Mesenteric fat pad (tissue), 1 donor: Measurements from ENCODE around the gene RFT1. TPM values are rescaled to one million over a fixed set of nuclear protein-coding genes. Genes with fewer than 3 reads are reported as not detected.
A peak's percentile ranks its signal among the peaks of the same experiment; 100 is the strongest.

ENCODE experiments used
- DNase-seq: peaks from one replicate; pipeline ENCODE4 v3.0.0-alpha.2; 2020; ENCODE audit warnings: low spot score
- total RNA-seq: library from RNA; stranded (reverse); fragmentation: NEBNext Ultra II Directional; extraction: Animal tissue kit (Norgen Biotek cat#: 25700); gene quantifications from one replicate; pipeline ENCODE4 v1.2.1, GENCODE V29; 2021
- donor health status: DM: yes; HTN: yes; CAD: no.

The RFT1 gene
- total RNA-seq, 1 donor from 2014 or later: 19.1 TPM

- no peak for DNase-seq
Observed at GRCh38 chr3:53126601-53127000, 3.6 kb downstream of the RFT1 start.

- no peak for DNase-seq
Observed at GRCh38 chr3:53123953-53124352, 6.3 kb downstream of the RFT1 start.

DNA sequence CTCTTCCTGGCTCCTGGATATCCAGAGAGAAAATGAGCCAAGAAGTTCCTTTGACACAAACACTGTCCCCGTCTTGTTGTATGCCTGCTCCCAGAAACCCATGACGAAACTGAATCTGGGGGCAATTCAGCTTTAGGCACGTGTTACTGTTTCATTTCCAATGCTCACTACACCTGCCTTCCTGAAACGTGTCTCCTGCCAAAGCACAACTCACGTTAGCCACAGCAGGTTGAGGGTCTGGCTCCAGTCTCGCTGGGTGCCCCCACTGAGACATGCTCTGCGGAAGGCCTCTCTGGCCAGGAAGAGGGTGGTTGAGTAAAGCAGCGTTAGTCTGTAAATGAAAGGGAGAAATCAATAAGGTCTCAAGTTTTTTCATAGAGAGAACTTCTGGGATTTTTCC lies 6.7 kb downstream of the RFT1 start:
- no peak for DNase-seq

DNA sequence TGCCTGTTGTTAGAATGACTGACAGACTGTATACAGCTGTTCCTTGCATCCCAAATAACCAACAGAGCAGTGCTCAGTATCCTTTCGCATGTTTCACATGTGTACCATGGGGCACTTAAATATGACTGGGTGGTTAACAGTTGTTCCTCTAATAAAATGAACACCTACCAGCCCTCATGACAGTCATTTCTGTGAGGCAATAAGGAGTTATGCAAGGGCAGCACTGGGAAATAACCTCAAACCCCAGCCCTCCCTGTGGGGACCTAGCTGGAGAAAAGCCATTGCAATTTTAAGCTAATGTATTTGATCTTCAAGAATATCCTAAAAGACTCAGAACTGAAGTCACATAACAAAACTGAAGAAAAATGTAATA lies 7.3 kb downstream of the RFT1 start:
- DNase-seq: no peak

DNA sequence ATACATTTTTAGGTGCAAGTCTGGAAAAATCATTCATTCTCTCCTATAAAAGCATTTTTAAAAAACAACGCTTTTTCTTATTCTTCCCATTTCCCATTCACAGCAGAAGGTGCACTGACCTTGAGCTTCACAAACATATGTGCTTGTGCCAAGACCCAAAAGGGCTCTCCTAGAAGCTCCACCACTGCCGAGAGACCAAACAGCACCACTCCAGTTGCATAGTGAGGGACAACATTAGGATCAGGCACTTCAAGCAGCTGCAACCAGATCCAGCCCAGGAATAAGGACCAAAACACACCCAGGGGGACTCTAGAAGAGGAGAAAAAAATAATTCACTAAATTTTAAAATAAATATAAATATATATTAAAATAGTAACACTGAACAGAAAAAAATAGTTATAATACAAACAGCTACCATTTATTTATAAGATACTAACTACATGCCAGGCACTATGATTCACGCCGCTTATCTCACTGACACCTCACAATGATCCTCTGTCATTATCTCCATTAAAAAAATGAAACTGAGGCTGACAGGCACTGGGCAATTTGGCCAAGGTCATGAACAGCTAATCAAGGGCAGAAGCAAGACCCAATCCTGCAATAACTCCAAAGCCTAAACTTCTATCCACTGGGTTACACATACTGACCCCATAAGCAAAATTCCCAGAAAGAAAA lies 7.8 kb downstream of the RFT1 start:
- DNase-seq: peak; percentile 5

DNA sequence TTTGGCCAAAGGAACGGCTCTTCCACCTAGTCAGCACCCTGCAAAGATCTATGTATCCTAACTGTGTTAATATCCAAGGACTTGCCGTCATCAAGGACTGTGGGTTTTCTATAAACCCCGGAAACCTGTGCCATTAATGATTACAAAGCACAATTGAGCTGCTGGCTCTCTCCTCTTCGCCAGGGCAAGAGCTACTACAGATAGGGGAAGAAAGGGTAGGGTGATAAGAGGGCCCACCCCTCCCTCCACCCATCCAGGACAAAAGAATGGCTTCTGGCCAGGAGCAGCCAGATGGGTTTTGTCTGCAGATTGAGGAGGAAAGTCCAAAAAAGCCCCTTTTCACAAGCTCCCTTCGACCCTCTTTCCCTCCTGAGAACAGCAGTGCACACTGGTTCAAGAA lies 9.9 kb downstream of the RFT1 start:
- DNase-seq: peak; percentile 43

- no peak for DNase-seq
Observed at GRCh38 chr3:53116956-53117355, 13.3 kb downstream of the RFT1 start.

GRCh38 chr3:53114412-53115074 lies 15.7 kb downstream of the RFT1 start:
- peak; percentile 22 for DNase-seq

DNA sequence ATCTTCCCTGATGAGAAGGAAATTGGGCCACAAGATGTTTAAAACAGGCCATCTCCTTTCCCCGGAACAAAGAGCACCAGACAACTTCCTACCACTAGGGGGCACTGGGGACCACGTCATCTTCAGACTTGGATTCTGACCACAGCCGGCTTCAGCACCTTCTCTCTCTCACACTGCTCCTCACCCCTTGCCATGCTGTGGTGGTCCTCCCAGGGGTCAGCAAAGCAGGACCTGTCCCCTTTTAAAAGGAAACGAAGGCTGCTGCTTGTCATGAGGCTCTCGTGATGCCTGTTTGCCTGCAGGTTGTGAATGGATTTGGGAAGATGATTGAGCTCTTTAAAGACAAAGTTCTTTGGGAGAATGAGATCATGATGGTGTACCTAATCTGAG lies 16.2 kb downstream of the RFT1 start:
- peak; percentile 86 for DNase-seq

DNA sequence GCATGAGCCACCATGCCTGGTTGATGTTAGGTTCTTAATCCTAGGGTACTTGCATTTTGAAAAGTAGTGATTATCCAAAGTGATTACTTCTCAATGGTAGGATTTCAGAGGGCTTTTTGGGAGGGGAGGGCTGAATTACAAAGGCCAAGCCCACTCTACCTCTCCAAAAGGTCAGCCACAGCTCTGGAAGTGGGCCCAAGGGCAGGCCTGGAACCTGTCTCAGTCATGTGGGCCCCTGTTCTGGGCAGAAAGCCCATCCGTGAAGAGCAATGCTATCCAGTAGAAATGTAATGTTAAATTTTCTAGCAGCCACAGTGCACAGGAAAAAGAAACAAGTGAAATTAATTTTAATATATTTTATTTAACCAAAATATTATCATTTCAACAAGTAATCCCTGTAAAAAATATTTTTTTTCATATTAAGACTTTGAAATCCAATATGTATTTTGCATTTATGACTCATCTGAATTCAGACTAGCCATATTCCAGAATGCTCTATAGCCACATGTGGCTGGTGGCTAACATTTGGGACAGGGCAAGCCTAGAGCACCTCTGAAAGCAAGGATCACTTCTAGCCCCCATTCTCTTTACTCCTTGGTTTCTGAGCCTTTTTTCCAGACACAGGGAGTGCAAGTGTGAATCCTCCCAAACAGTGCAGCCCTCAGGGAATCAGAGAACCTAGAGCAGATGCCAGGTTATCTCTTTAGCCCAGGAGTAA lies 16.8 kb downstream of the RFT1 start:
- peak; percentile 28 for DNase-seq

DNA sequence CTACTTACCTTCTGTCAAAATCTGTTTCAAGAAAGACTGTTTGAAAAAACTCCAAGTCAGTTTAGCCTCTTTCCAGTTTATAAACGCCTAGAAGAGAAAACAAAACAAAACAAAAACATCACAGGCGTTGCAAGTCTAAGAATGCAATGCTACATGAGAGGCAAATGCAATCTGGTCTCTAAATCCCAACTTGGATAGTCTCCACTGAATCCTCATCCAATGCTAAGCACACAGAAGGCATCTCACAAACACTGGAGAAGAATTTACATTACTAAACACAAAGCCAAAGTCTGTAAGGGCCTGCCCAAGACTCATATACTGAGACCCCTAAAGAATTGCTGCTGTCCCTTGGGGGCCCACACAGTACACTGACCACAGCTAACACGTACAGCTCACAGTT lies 18.4 kb downstream of the RFT1 start:
- no peak for DNase-seq

- DNase-seq: no peak
Observed at GRCh38 chr3:53109891-53110771, 20.1 kb downstream of the RFT1 start.

DNA sequence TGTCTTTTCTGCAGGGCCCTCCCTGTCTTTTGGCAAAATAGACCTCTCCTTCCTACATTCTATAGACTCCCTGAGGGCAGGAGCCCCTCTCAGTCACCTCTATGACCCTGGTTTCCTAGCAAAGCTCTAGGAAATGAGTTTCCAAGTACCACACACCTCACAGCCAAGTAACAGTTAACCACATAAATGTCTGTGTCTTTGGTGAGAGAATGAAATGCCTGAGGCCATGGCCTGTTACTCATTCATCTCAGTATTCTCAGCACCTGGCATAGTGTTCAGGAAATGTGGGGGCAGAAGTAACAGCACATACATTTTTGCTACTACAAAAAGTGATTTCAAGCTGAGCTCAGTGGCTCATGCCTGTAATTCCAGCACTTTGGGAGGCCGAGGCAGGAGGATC lies 21.0 kb downstream of the RFT1 start:
- no peak for DNase-seq

- DNase-seq: no peak
Observed at GRCh38 chr3:53104762-53105161, 25.5 kb downstream of the RFT1 start.

GRCh38 chr3:53103397-53104296 lies 26.6 kb downstream of the RFT1 start:
- DNase-seq: no peak

DNA sequence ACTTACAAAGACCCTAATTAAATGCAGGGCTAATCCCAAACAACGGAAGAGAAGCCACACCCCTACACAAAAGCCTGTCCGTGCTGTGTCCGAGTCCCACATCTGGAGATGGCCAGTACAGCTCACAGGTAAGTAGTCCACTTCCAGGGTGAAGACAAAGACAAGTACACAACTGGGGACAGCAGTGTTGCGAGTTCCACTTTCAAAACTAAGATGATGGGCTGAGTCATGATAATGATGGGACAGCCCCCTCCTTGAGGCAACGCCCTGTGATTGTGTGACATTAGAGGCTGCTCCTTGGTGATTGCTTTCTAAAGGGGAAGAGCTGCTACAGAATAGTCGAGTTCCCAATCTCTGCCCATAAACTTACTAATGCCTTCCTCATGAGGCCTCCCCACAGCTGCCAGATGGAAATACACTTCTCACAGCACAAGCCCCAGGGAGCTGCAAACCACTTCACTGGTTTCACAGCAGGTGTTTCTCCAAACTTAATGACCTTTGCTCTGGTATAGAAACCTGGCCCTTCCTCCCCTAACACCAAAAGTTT lies 27.6 kb downstream of the RFT1 start:
- no peak for DNase-seq

DNA sequence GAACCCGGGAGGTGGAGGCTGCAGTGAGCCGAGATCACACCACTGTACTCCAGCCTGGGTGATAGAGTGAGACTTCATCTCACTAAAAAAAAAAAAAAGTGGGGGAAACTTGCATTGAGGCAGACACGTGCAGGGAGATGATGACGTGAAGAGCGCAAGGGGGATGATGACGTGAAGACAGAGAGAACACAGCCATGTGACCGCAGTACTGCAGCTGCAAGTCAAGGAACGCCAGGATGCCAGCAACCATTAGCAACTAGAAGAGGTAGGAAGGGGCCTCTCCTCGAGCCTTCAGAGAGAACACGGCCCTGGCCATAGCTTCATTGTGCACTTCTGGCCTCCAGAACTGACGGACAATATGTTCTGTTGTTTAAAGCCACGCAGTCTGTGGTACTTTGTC lies 28.3 kb downstream of the RFT1 start:
- DNase-seq: no peak

DNA sequence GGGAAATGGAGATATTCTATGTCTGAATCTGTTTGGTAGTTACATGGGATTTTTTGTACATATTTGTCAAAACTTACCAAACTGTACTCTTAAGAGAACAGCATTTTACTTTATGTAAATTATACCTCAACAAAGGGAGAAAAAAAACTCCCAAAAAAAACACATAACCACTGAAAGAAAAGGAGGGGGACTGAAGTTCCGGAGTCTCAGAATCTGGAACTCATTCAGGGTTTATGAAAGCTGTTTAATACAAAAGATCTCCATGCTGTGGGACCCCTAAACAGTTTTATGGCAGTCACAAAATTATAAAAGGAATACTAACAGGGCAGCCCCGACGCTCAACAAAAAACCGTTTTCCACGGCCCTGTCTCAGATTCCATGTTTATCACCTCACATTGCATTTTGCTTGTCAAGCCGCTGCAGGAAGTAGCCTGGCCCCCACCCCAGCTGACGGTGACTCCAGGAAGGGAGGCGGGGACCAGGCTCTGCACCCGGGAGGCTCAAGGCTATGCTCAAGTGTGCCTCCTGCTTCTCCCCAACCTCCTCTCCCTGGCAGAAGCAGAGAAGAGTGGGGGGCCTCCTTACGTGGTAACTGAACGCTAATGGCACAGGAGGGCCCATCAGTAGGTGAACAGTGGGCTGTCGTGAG lies 29.3 kb downstream of the RFT1 start:
- no peak for DNase-seq

DNA sequence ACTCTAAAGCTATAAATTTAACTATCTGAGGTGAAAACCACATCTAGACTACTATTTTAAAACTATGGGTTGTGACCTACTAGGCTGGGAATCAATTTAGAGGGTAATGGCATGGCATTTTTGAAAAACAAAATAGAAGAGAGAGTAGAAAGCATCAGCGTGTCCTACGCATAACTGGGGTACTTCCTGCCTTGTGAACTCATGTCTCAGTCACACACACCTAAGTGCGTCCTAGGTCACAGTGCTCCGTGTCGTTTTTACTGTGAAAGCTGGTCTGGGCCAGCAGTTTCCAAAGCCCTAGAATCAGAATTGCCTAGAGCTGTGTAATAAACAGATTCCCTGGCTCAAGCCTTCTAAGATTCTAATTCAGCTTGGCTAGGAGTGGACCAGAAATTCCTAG lies 32.3 kb downstream of the RFT1 start:
- no peak for DNase-seq

DNA sequence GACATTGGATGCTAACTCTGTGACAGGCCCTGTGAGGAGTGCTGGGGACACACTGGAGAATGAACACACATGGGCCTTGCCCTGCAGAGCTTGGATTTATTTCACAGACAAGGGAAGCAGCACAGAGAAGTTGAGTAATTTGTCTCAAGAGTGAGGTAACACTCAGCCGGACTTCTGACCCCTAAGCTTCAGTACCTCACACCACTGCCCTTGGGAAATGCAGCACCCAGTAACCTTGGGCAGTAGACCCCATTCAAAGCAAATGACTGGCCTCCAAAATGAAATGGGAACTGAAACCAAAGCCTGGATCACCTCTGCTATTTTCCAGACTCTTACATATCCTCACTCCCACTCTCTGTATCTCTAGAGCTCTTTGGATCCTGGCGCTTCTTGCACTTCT lies 37.3 kb downstream of the RFT1 start:
- DNase-seq: no peak
